A673 (cell line): ENCODE data around the gene LRRC55. TPM values are rescaled to one million over a fixed set of nuclear protein-coding genes. Genes with fewer than 3 reads are reported as not detected.

Experiments
- BruUV-seq: library from RNA; stranded (reverse); fragments of 400-500 nt; replicated peaks from 2 replicates; lab custom pipeline; 2021; lab: Mats Ljungman, UMichigan
- CTCF ChIA-PET: fragments of 300-600 bp; sonication (Branson Sonifier 250); formaldehyde crosslinking; loops from one replicate; lab custom pipeline; 2022; ENCODE audit warnings: antibody characterized with exemption; lab: Charles Lee
- POLR2A ChIA-PET: fragments of 300-600 bp; sonication (Branson Sonifier 250); formaldehyde crosslinking; loops from one replicate; lab custom pipeline; 2022; ENCODE audit warnings: antibody characterized with exemption; ENCODE audit not compliant: low non-redundant PET; lab: Charles Lee
- DNase-seq: peaks from one replicate; pipeline ENCODE4 v3.0.0-alpha.2; 2015; ENCODE audit warnings: low spot score
- H3K27ac ChIP-seq: fragments of 200-600 bp; sonication (generic); 2 replicates; pipeline ENCODE4 v1.5.1; 2016; ENCODE audit warnings: mixed run types, low read depth, mild to moderate bottlenecking, mixed read lengths, antibody characterized with exemption, low read length; ENCODE audit not compliant: poor library complexity, severe bottlenecking
- H3K27me3 ChIP-seq: fragments of 200-600 bp; sonication (generic); replicated peaks from 2 replicates; pipeline ENCODE4 v1.6.1; 2017; ENCODE audit warnings: mixed run types, low read depth, mild to moderate bottlenecking, mixed read lengths, antibody characterized with exemption, low read length; ENCODE audit not compliant: insufficient read depth, poor library complexity
- H3K36me3 ChIP-seq: fragments of 200-600 bp; sonication (generic); 2 replicates; pipeline ENCODE4 v1.6.1; 2016; ENCODE audit warnings: mixed run types, mild to moderate bottlenecking, mixed read lengths, antibody characterized with exemption, low read length; ENCODE audit not compliant: insufficient read depth, poor library complexity, severe bottlenecking
- H3K4me1 ChIP-seq: fragments of 200-600 bp; sonication (generic); 2 replicates; pipeline ENCODE4 v1.6.1; 2017; ENCODE audit warnings: mixed run types, mild to moderate bottlenecking, mixed read lengths, antibody characterized with exemption, low read length; ENCODE audit not compliant: insufficient read depth, poor library complexity, severe bottlenecking
- H3K4me3 ChIP-seq: fragments of 200-600 bp; sonication (generic); 2 replicates; pipeline ENCODE4 v1.5.1; 2016; ENCODE audit warnings: low read depth, mixed run types, mild to moderate bottlenecking, mixed read lengths, low read length; ENCODE audit not compliant: poor library complexity, severe bottlenecking
- H3K9me3 ChIP-seq: fragments of 200-600 bp; sonication (generic); 2 replicates; pipeline ENCODE4 v1.6.1; 2016; ENCODE audit warnings: mixed run types, low read depth, mild to moderate bottlenecking, mixed read lengths, antibody characterized with exemption, low read length; ENCODE audit not compliant: poor library complexity, severe bottlenecking
- CTCF ChIP-seq: fragments of 300-800, 200-600 bp; sonication (generic); conservative IDR thresholded peaks from 2 replicates; pipeline ENCODE4 v1.5.1; 2017; ENCODE audit warnings: low read depth, mild to moderate bottlenecking, antibody characterized with exemption, low read length, moderate library complexity, mixed read lengths
- EZH2 ChIP-seq: fragments of 200-600 bp; sonication (generic); IDR thresholded peaks from 2 replicates; pipeline ENCODE4 v1.6.1; 2017; ENCODE audit warnings: borderline replicate concordance, low read depth, mild to moderate bottlenecking, mixed read lengths, antibody characterized with exemption, low read length; ENCODE audit not compliant: poor library complexity, severe bottlenecking
- intact Hi-C: fragments of 100-400 bp; cut with micrococcal nuclease; formaldehyde crosslinking; loops from one replicate; pipeline ENCODE4 v1.10.0; 2022; ENCODE audit not compliant: unreplicated experiment
- total RNA-seq: library from RNA; stranded (reverse); gene quantifications from 2 replicates; pipeline ENCODE4 v1.2.3, GENCODE V29; 2021

Gene LRRC55
- total RNA-seq, 1 experiment from 2014 or later = 3.0 TPM

- CTCF ChIA-PET = interaction anchor here (0.6 kb wide), 1 partner anchor 87 kb away, joined by 8 read pairs; no protein-coding TSS in a partner anchor
- POLR2A ChIA-PET = no interaction called here
- no TSS peak for BruUV-seq
- H3K4me3 ChIP-seq = no peak overlapping the region
- no peaks in the 10 kb centered on the region for H3K36me3 ChIP-seq
- H3K27ac ChIP-seq = no peak overlapping the region
- no peaks in the 10 kb centered on the region for H3K9me3 ChIP-seq
- TF ChIP-seq EZH2 (no peak), CTCF (no peak)
- intact Hi-C loops = no loop called here
- no peaks in the 10 kb centered on the region for H3K4me1 ChIP-seq
- H3K27me3 ChIP-seq = no peaks in the 10 kb centered on the region
- no peak for DNase-seq
Observed at GRCh38 chr11:57162179-57162898, 19.4 kb upstream of the LRRC55 start.

GRCh38 chr11:57163160-57163868 lies 18.4 kb upstream of the LRRC55 start:
- ChIA-PET CTCF (no interaction called here), POLR2A (no interaction called here)
- no peaks in the 10 kb centered on the region for H3K27me3 ChIP-seq
- H3K9me3 ChIP-seq = no peaks in the 10 kb centered on the region
- intact Hi-C loops = no loop called here
- H3K27ac ChIP-seq = no peak overlapping the region
- H3K36me3 ChIP-seq = no peaks in the 10 kb centered on the region
- DNase-seq = no peak
- TF ChIP-seq CTCF = no peak
- no peak for TF ChIP-seq EZH2
- H3K4me1 ChIP-seq = no peaks in the 10 kb centered on the region
- H3K4me3 ChIP-seq = no peak overlapping the region
- BruUV-seq = no TSS peak

GRCh38 chr11:57164317-57164716 lies 17.4 kb upstream of the LRRC55 start:
- CTCF ChIA-PET = no interaction called here
- TF ChIP-seq EZH2 (no peak), CTCF (no peak)
- Histone ChIP-seq H3K4me3 (no peak overlapping the region), H3K36me3 (no peaks in the 10 kb centered on the region), H3K27me3 (no peaks in the 10 kb centered on the region), H3K9me3 (no peaks in the 10 kb centered on the region), H3K27ac (no peak overlapping the region), H3K4me1 (no peaks in the 10 kb centered on the region)
- no peak for DNase-seq
- intact Hi-C loops = no loop called here
- POLR2A ChIA-PET = no interaction called here
- BruUV-seq = no TSS peak
